Measurements from ENCODE around the gene PRKCQ. TPM values are rescaled to one million over a fixed set of nuclear protein-coding genes. Genes with fewer than 3 reads are reported as not detected.

Gene PRKCQ
- total RNA-seq, 1 donor from 2014 or later = 24.0 TPM

DNA sequence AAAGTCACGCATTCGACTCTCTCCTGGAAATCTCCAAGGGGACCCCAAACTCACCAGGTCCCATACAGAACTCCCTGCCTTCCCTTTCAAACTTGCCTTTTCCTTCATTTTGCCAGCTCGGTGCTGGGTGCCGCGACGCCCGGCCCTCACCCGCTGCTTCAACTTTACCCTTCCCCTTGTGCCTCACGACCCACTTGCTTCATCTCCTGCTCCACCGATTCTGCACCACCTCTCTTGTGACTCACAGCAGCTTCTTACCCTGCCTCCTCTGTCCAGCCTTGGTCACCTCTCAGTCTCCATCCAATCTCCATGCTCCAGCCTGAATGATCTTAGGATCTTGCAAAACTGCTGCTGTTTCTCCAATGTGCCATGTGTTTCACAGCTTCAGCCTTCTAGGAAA lies 59.9 kb downstream of the PRKCQ start:
- peaks cover 12% of the 10 kb centered on the region for H3K4me1 Mint-ChIP-seq (ENCODE audit: unreplicated experiment)
- no peak for DNase-seq (ENCODE audit: low spot score)
- H3K36me3 Mint-ChIP-seq (ENCODE audit: low read depth, unreplicated experiment) = no peaks in the 10 kb centered on the region
- H3K27ac Mint-ChIP-seq (ENCODE audit: unreplicated experiment) = no peak overlapping the region
- H3K4me3 Mint-ChIP-seq (ENCODE audit: unreplicated experiment) = no peak overlapping the region
- no peaks in the 10 kb centered on the region for H3K9me3 Mint-ChIP-seq (ENCODE audit: unreplicated experiment)
- TF ChIP-seq, protein P1, sequence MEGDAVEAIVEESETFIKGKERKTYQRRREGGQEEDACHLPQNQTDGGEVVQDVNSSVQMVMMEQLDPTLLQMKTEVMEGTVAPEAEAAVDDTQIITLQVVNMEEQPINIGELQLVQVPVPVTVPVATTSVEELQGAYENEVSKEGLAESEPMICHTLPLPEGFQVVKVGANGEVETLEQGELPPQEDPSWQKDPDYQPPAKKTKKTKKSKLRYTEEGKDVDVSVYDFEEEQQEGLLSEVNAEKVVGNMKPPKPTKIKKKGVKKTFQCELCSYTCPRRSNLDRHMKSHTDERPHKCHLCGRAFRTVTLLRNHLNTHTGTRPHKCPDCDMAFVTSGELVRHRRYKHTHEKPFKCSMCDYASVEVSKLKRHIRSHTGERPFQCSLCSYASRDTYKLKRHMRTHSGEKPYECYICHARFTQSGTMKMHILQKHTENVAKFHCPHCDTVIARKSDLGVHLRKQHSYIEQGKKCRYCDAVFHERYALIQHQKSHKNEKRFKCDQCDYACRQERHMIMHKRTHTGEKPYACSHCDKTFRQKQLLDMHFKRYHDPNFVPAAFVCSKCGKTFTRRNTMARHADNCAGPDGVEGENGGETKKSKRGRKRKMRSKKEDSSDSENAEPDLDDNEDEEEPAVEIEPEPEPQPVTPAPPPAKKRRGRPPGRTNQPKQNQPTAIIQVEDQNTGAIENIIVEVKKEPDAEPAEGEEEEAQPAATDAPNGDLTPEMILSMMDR (IDR thresholded peaks at IDR 0.05; ENCODE audit: unreplicated experiment) = no peak
- H3K27me3 Mint-ChIP-seq (ENCODE audit: unreplicated experiment) = no peaks in the 10 kb centered on the region

DNA sequence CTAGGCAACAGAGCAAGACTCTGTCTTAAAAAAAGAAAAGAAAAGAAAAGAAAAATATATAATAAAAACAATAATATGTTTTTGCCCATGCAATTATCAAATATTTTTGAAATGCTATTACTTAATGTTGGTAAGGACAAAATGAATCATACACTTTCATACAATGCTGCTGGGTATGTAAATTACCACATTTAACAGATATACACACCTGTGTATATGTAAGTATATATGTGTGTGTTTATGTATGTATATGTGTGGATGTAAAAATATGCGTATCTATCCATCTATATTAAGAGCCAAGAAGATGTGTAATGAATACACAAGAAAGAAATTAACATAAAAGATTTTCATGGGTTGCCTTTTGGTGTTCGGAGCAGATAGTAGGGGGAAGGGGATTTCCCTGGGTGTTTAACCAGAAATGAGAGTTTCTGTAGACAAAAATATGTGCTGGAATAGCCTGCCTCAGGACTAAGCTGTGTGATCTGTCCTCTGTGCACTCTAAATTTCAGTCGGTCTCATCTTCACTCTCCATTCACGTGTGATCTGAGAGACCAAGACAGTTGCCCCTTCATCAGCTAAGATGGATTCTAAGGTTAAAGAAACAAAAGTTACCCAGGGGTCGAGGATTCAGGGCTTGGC lies 61.2 kb downstream of the PRKCQ start:
- Mint-ChIP-seq H3K9me3 (ENCODE audit: unreplicated experiment) (no peaks in the 10 kb centered on the region), H3K27me3 (ENCODE audit: unreplicated experiment) (no peaks in the 10 kb centered on the region), H3K27ac (ENCODE audit: unreplicated experiment) (no peak overlapping the region), H3K4me3 (ENCODE audit: unreplicated experiment) (no peak overlapping the region), H3K4me1 (ENCODE audit: unreplicated experiment) (peaks cover 12% of the 10 kb centered on the region), H3K36me3 (ENCODE audit: low read depth, unreplicated experiment) (no peaks in the 10 kb centered on the region)
- TF ChIP-seq, protein P1 (IDR thresholded peaks at IDR 0.05; ENCODE audit: unreplicated experiment) = no peak
- no peak for DNase-seq (ENCODE audit: low spot score)

DNA sequence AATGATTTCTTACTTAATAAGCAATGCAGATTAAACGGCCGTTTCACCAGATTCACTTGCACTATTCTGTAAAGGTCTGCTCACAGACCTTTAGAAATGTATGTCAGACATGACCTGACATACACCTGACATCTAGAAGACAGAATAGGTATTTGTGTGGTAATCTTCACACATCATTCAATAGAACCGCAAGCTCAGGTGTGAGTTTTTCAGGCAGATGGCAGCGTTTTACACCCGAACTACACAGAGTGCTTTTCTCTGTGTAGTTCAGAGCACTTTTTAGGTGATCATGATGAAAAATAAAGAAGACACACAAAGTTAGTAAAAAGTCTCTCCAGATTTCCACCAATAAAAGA lies 63.2 kb downstream of the PRKCQ start:
- no peaks in the 10 kb centered on the region for H3K27me3 Mint-ChIP-seq (ENCODE audit: unreplicated experiment)
- H3K36me3 Mint-ChIP-seq (ENCODE audit: low read depth, unreplicated experiment) = peaks cover 14% of the 10 kb centered on the region
- H3K4me1 Mint-ChIP-seq (ENCODE audit: unreplicated experiment) = peaks cover 14% of the 10 kb centered on the region
- TF ChIP-seq, protein P1 (IDR thresholded peaks at IDR 0.05; ENCODE audit: unreplicated experiment) = no peak
- no peak overlapping the region for H3K27ac Mint-ChIP-seq (ENCODE audit: unreplicated experiment)
- no peaks in the 10 kb centered on the region for H3K9me3 Mint-ChIP-seq (ENCODE audit: unreplicated experiment)
- DNase-seq (ENCODE audit: low spot score) = no peak
- H3K4me3 Mint-ChIP-seq (ENCODE audit: unreplicated experiment) = no peak overlapping the region

DNA sequence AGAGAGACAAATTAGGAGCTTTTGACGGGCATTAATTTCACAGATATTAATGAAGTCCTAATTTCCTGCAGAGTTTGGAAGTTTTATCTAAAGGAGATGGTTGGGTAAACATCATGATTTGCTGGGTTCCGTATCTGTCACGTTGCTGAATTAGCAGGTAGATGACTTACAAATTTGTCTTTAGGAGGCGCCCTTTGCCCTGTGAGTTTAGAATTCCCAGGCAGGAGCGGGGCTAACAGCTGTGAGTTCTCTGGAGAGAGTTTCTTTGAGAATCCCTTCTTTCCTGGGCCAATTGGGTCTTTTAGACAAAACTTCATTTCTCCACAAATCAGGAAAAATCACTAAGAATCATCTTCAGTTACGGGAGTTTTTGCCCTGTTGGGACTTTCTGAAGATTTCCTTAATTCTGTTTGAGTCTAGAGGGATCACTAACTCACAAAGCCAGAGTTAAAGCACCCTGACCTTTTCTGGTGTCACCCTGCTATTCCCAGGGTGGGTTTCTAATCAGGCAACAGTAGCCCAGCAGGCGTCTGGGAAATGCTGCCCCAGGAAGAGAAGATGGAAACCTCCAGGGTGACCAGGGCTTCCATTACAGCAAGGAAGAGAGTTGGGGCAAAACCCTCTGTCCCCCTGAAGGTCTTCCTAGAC lies 63.7 kb downstream of the PRKCQ start:
- Mint-ChIP-seq H3K27ac (ENCODE audit: unreplicated experiment) (no peak overlapping the region), H3K4me1 (ENCODE audit: unreplicated experiment) (peaks cover 14% of the 10 kb centered on the region), H3K4me3 (ENCODE audit: unreplicated experiment) (no peak overlapping the region), H3K36me3 (ENCODE audit: low read depth, unreplicated experiment) (peaks cover 19% of the 10 kb centered on the region), H3K9me3 (ENCODE audit: unreplicated experiment) (no peaks in the 10 kb centered on the region), H3K27me3 (ENCODE audit: unreplicated experiment) (no peaks in the 10 kb centered on the region)
- TF ChIP-seq, protein P1 (IDR thresholded peaks at IDR 0.05; ENCODE audit: unreplicated experiment) = no peak
- DNase-seq (ENCODE audit: low spot score) = no peak

Data from endothelial cell (in vitro differentiated cells).